Osteoblast (primary cell): ENCODE measurements around the gene OXER1. TPM values are rescaled to one million over a fixed set of nuclear protein-coding genes. Genes with fewer than 3 reads are reported as not detected.

ENCODE experiments used
- DNase-seq: peaks from one replicate; pipeline ENCODE4 v3.0.0; 2011; ENCODE audit warnings: low spot score, mixed read lengths; ENCODE audit not compliant: insufficient read length; ENCODE audit errors: missing footprints
- H2AFZ ChIP-seq: 2 replicates; pipeline ENCODE4 v1.6.0; 2011; ENCODE audit warnings: mild to moderate bottlenecking, low read length
- H3K27ac ChIP-seq: 2 replicates; pipeline ENCODE4 v1.5.1; 2011; ENCODE audit warnings: mild to moderate bottlenecking, low read depth, low read length, moderate library complexity
- H3K27me3 ChIP-seq: 2 replicates; pipeline ENCODE4 v1.6.0; 2012; ENCODE audit warnings: mild to moderate bottlenecking, control low read depth, inconsistent platforms, low read length, moderate library complexity; ENCODE audit not compliant: insufficient read depth
- H3K36me3 ChIP-seq: 2 replicates; pipeline ENCODE4 v1.5.1; 2011; ENCODE audit warnings: mild to moderate bottlenecking, low read length, control low read depth, moderate library complexity; ENCODE audit not compliant: insufficient read depth
- H3K4me1 ChIP-seq: 2 replicates; pipeline ENCODE4 v1.5.1; 2011; ENCODE audit warnings: mild to moderate bottlenecking, low read length, control low read depth, moderate library complexity; ENCODE audit not compliant: insufficient read depth
- H3K4me2 ChIP-seq: 2 replicates; pipeline ENCODE4 v1.6.0; 2011; ENCODE audit warnings: mild to moderate bottlenecking, low read length; ENCODE audit not compliant: insufficient read depth
- H3K4me3 ChIP-seq: fragments of 200-600 bp; sonication (generic); 3 replicates; pipeline ENCODE4 v1.5.1; 2012; ENCODE audit warnings: mild to moderate bottlenecking, low read length, inconsistent platforms; ENCODE audit not compliant: insufficient read depth
- H3K79me2 ChIP-seq: 2 replicates; pipeline ENCODE4 v1.6.0; 2012; ENCODE audit warnings: mild to moderate bottlenecking, low read length, control low read depth, inconsistent platforms; ENCODE audit not compliant: insufficient read depth
- H3K9me3 ChIP-seq: 2 replicates; pipeline ENCODE4 v1.5.1; 2011; ENCODE audit warnings: low read depth, low read length, control low read depth
- H4K20me1 ChIP-seq: 2 replicates; pipeline ENCODE4 v1.6.0; 2012; ENCODE audit warnings: mild to moderate bottlenecking, low read length, control low read depth; ENCODE audit not compliant: insufficient read depth
- CTCF ChIP-seq: IDR thresholded peaks from 2 replicates; pipeline ENCODE4 v1.5.1; 2011; ENCODE audit warnings: mild to moderate bottlenecking, low read depth, low read length, moderate library complexity; ENCODE audit errors: extremely low read depth
- total RNA-seq: library from RNA; depleted of rRNA; stranded (reverse); fragments of >200 nt; gene quantifications from 2 replicates; pipeline ENCODE4 v1.2.3, GENCODE V29; 2012

The OXER1 gene
- total RNA-seq, 1 donor: not detected

GRCh38 chr2:42725657-42726056 lies 38.3 kb downstream of the OXER1 start:
- no peak for TF ChIP-seq CTCF
- no peaks in the 10 kb centered on the region for H3K27me3 ChIP-seq
- H3K4me3 ChIP-seq: no peak overlapping the region
- H3K27ac ChIP-seq: no peak overlapping the region
- H3K4me2 ChIP-seq: no peak overlapping the region
- peaks cover 11% of the 10 kb centered on the region for H3K4me1 ChIP-seq
- H3K79me2 ChIP-seq: no peaks in the 10 kb centered on the region
- no peaks in the 10 kb centered on the region for H3K36me3 ChIP-seq
- H4K20me1 ChIP-seq: no peaks in the 10 kb centered on the region
- H2AFZ ChIP-seq: no peak overlapping the region
- H3K9me3 ChIP-seq: no peaks in the 10 kb centered on the region
- no peak for DNase-seq

GRCh38 chr2:42724886-42725285 lies 39.0 kb downstream of the OXER1 start:
- Histone ChIP-seq H3K27me3 (no peaks in the 10 kb centered on the region), H3K36me3 (no peaks in the 10 kb centered on the region), H2AFZ (no peak overlapping the region), H3K27ac (no peak overlapping the region), H3K9me3 (no peaks in the 10 kb centered on the region), H3K79me2 (no peaks in the 10 kb centered on the region), H3K4me2 (no peak overlapping the region), H4K20me1 (no peaks in the 10 kb centered on the region), H3K4me3 (no peak overlapping the region), H3K4me1 (peaks cover 11% of the 10 kb centered on the region)
- DNase-seq: no peak
- no peak for TF ChIP-seq CTCF

GRCh38 chr2:42723465-42723864 lies 40.5 kb downstream of the OXER1 start:
- H3K9me3 ChIP-seq: no peaks in the 10 kb centered on the region
- H3K4me3 ChIP-seq: no peak overlapping the region
- H3K79me2 ChIP-seq: no peaks in the 10 kb centered on the region
- no peaks in the 10 kb centered on the region for H3K36me3 ChIP-seq
- H3K27me3 ChIP-seq: no peaks in the 10 kb centered on the region
- no peak overlapping the region for H3K27ac ChIP-seq
- H3K4me1 ChIP-seq: peaks cover 11% of the 10 kb centered on the region
- no peak overlapping the region for H3K4me2 ChIP-seq
- no peak for DNase-seq
- no peak overlapping the region for H2AFZ ChIP-seq
- TF ChIP-seq CTCF: no peak
- no peaks in the 10 kb centered on the region for H4K20me1 ChIP-seq

- H3K79me2 ChIP-seq: no peaks in the 10 kb centered on the region
- no peaks in the 10 kb centered on the region for H3K27me3 ChIP-seq
- no peak overlapping the region for H2AFZ ChIP-seq
- H4K20me1 ChIP-seq: no peaks in the 10 kb centered on the region
- H3K4me2 ChIP-seq: peak overlapping the region; percentile 55
- H3K27ac ChIP-seq: peak overlapping the region; percentile 65
- no peak overlapping the region for H3K4me3 ChIP-seq
- TF ChIP-seq CTCF: no peak
- H3K4me1 ChIP-seq: peaks cover 11% of the 10 kb centered on the region
- no peaks in the 10 kb centered on the region for H3K9me3 ChIP-seq
- no peaks in the 10 kb centered on the region for H3K36me3 ChIP-seq
- peak; percentile 26 for DNase-seq
Observed at GRCh38 chr2:42722320-42723190, 41.4 kb downstream of the OXER1 start.
